Erythroblast (primary cell): Measurements from ENCODE around the gene CDH15.
"Not testable (repeated sequence)": the region's sequence is repeated elsewhere in the genome, so short reads cannot be mapped to it uniquely, and the experiment has no call there.

Experiments used
- DNase-seq, 2 experiments: peaks; one replicate each; lab custom pipeline; 2025; lab: John Stamatoyannopoulos, UW
- GATA1 ChIP-seq: IDR thresholded peaks from 2 replicates; pipeline ENCODE4 v1.6.1; 2011; ENCODE audit warnings: low read depth, mild to moderate bottlenecking, control low read depth, low read length, moderate library complexity
- POLR2A ChIP-seq: IDR thresholded peaks from 2 replicates; pipeline ENCODE4 v1.6.1; 2011; ENCODE audit warnings: mild to moderate bottlenecking, low read length

CDH15 gene

GRCh38 chr16:89187770-89188392, 16.3 kb downstream of the CDH15 start:
- peak; percentile 56 to 61 for DNase-seq
- TF ChIP-seq POLR2A: no peak
- TF ChIP-seq GATA1: no peak

GRCh38 chr16:89188471-89189357, 17.2 kb downstream of the CDH15 start:
- not testable (repeated sequence) for DNase-seq

GRCh38 chr16:89189358-89190025, 17.9 kb downstream of the CDH15 start:
- TF ChIP-seq POLR2A (no peak), GATA1 (no peak)
- DNase-seq: no peak

GRCh38 chr16:89190150-89190958, 18.8 kb downstream of the CDH15 start:
- DNase-seq: no peak
- no peak for TF ChIP-seq GATA1
- TF ChIP-seq POLR2A: no peak

GRCh38 chr16:89191033-89191900, 19.7 kb downstream of the CDH15 start:
- TF ChIP-seq POLR2A: no peak
- TF ChIP-seq GATA1: no peak
- no peak for DNase-seq

- DNase-seq: no peak
- TF ChIP-seq GATA1 (no peak), POLR2A (no peak)
These were observed 20.3 kb downstream of the CDH15 start for GRCh38 chr16:89191901-89192185.

GRCh38 chr16:89192186-89192955, 20.8 kb downstream of the CDH15 start:
- peak; percentile 78 to 81 for DNase-seq

GRCh38 chr16:89192956-89193575, 21.5 kb downstream of the CDH15 start:
- no peak for TF ChIP-seq POLR2A
- no peak for TF ChIP-seq GATA1
- peak; percentile 78 to 82 for DNase-seq

GRCh38 chr16:89193576-89194293, 22.2 kb downstream of the CDH15 start:
- no peak for DNase-seq
- TF ChIP-seq POLR2A (no peak), GATA1 (no peak)

GRCh38 chr16:89194340-89195311, 23.1 kb downstream of the CDH15 start:
- no peak for DNase-seq
- no peak for TF ChIP-seq POLR2A
- TF ChIP-seq GATA1: no peak
